Measurements from ENCODE around the gene DFFB. TPM values are rescaled to one million over a fixed set of nuclear protein-coding genes. Genes with fewer than 3 reads are reported as not detected.

Gene DFFB
- total and polyA plus RNA-seq, 9 donors = 6.8 to 12.8 (median 8.4) TPM

DNA sequence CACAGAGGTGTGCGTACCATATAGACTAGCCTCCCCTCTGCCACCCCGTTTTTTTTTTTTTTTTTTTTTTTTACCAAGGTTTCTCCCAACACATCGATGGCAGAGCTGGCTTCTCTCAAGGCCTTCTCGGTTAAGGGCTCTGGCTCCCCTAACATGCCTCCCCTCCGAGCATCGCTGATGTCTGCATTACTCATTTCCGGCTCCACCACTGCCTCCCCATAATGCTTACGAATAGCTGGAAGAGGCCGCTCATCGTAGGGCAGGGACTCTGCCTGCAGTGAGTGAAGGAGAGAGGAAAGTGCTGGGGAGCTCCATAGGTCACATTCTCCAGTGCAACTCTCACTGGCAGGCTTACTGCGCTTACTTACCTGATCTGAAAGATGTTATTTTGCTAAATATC is 20.9 kb upstream of the DFFB start:
- TF ChIP-seq EP300 (IDR thresholded peaks at IDR 0.05) = no peak
- no peak for TF ChIP-seq POLR2A (IDR thresholded peaks at IDR 0.05)
- TF ChIP-seq, protein P1, sequence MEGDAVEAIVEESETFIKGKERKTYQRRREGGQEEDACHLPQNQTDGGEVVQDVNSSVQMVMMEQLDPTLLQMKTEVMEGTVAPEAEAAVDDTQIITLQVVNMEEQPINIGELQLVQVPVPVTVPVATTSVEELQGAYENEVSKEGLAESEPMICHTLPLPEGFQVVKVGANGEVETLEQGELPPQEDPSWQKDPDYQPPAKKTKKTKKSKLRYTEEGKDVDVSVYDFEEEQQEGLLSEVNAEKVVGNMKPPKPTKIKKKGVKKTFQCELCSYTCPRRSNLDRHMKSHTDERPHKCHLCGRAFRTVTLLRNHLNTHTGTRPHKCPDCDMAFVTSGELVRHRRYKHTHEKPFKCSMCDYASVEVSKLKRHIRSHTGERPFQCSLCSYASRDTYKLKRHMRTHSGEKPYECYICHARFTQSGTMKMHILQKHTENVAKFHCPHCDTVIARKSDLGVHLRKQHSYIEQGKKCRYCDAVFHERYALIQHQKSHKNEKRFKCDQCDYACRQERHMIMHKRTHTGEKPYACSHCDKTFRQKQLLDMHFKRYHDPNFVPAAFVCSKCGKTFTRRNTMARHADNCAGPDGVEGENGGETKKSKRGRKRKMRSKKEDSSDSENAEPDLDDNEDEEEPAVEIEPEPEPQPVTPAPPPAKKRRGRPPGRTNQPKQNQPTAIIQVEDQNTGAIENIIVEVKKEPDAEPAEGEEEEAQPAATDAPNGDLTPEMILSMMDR (IDR thresholded peaks at IDR 0.05) = no peak
- Histone ChIP-seq H3K36me3 (no peaks in the 10 kb centered on the region), H3K4me1 (ENCODE audit: insufficient read depth) (no peaks in the 10 kb centered on the region), H3K4me3 (no peak overlapping the region), H3K9me3 (peaks cover 0 to 8% of the 10 kb centered on the region in 2 donors), H3K27me3 (no peaks in the 10 kb centered on the region), H3K27ac (no peak overlapping the region)
- DNase-seq = no peak
- WGBS, 3 donors = 95 to 96% (median 96%) methylated on average over 11 of the region's 11 CpGs
- intact Hi-C loops (cut with DNase I) = no loop called here

DNA sequence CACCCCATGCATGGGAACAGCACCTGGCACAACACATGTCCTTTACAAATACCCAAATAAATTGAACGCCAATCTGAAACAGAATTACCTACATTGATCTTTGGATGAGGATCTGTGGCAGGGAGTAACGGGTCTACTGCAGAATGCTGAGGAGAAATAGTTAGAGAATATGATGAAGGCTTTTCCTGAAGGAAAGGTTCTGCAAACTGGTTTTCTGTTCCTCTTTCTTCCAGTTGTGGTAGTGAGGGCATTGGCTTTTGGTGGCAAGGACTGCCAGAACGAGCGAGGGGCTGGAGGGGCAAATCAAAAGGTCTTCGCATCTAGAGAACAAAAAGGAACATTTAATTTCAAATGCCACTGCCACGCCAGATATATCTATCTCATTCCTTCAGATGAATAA is 20.1 kb upstream of the DFFB start:
- 98 to 99% (median 99%) methylated on average over 6 of the region's 6 CpGs for WGBS, 3 donors
- DNase-seq = no peak
- intact Hi-C loops (cut with DNase I) = no loop called here
- Histone ChIP-seq H3K27me3 (no peaks in the 10 kb centered on the region), H3K4me3 (no peak overlapping the region), H3K9me3 (peaks cover 0 to 8% of the 10 kb centered on the region in 2 donors), H3K4me1 (ENCODE audit: insufficient read depth) (no peaks in the 10 kb centered on the region), H3K36me3 (no peaks in the 10 kb centered on the region), H3K27ac (no peak overlapping the region)
- TF ChIP-seq POLR2A (IDR thresholded peaks at IDR 0.05) (no peak), EP300 (IDR thresholded peaks at IDR 0.05) (no peak)
- TF ChIP-seq, protein P1 (IDR thresholded peaks at IDR 0.05) = no peak

DNA sequence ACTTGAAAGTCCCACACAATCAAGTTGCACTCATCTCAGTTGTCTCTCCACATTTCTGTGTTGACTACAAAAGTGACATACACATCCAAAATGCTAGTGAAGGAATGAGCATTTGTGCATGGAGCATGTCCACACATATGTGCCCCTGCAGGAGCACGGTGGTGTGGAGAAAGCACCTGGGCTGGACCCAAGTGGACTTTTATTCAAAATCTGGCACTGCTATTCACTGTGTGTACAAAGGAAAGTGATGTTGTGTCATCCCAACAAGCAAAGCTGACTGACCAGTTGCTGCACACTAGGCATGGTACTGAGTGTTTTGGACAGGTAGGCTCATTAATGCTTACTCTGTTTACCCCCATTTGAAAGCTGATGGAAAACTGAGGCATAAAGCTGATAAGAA is 19.6 kb upstream of the DFFB start:
- no peak overlapping the region for H3K4me3 ChIP-seq
- no peaks in the 10 kb centered on the region for H3K27me3 ChIP-seq
- intact Hi-C loops (cut with DNase I) = no loop called here
- WGBS, 3 donors = 90 to 98% (median 96%) methylated on average over 1 of the region's 1 CpG
- H3K27ac ChIP-seq = no peak overlapping the region
- H3K36me3 ChIP-seq = no peaks in the 10 kb centered on the region
- TF ChIP-seq, protein P1 (IDR thresholded peaks at IDR 0.05) = no peak
- TF ChIP-seq POLR2A (IDR thresholded peaks at IDR 0.05) (no peak), EP300 (IDR thresholded peaks at IDR 0.05) (no peak)
- peaks cover 0 to 8% of the 10 kb centered on the region in 2 donors for H3K9me3 ChIP-seq
- H3K4me1 ChIP-seq (ENCODE audit: insufficient read depth) = no peaks in the 10 kb centered on the region
- DNase-seq = no peak

DNA sequence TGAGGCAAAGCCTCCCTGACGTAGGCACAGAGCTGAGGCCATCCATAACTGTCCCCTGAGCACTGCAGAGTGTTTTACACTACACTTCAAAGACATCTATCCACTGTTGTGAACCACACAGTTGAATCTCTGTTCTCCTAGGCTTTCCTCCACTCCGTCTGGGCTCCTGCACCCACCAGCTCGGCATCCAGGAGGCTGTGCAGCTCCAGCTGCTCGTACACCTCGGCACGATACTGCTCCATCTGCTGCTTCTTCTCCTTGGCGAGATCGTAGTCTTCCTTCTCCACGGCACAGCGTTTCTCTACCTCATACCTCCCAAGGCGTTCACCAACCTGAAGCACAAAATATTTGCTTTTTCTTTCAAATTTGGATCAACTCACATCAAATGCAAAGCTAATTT is 18.5 kb upstream of the DFFB start:
- no peak overlapping the region for H3K4me3 ChIP-seq
- H3K27ac ChIP-seq = no peak overlapping the region
- H3K27me3 ChIP-seq = no peaks in the 10 kb centered on the region
- no peaks in the 10 kb centered on the region for H3K4me1 ChIP-seq (ENCODE audit: insufficient read depth)
- no peak for TF ChIP-seq POLR2A (IDR thresholded peaks at IDR 0.05)
- TF ChIP-seq EP300 (IDR thresholded peaks at IDR 0.05) = no peak
- TF ChIP-seq, protein P1 (IDR thresholded peaks at IDR 0.05) = no peak
- WGBS, 3 donors = 94 to 96% (median 96%) methylated on average over 11 of the region's 11 CpGs
- no peak for DNase-seq
- no peaks in the 10 kb centered on the region for H3K36me3 ChIP-seq
- intact Hi-C loops (cut with DNase I) = no loop called here
- H3K9me3 ChIP-seq = peaks cover 0 to 8% of the 10 kb centered on the region in 2 donors
